Measurements from ENCODE around the gene NBEAL2. TPM values are rescaled to one million over a fixed set of nuclear protein-coding genes. Genes with fewer than 3 reads are reported as not detected.

Gene NBEAL2
- total RNA-seq, 1 experiment from 2014 or later = 4.8 TPM

DNA sequence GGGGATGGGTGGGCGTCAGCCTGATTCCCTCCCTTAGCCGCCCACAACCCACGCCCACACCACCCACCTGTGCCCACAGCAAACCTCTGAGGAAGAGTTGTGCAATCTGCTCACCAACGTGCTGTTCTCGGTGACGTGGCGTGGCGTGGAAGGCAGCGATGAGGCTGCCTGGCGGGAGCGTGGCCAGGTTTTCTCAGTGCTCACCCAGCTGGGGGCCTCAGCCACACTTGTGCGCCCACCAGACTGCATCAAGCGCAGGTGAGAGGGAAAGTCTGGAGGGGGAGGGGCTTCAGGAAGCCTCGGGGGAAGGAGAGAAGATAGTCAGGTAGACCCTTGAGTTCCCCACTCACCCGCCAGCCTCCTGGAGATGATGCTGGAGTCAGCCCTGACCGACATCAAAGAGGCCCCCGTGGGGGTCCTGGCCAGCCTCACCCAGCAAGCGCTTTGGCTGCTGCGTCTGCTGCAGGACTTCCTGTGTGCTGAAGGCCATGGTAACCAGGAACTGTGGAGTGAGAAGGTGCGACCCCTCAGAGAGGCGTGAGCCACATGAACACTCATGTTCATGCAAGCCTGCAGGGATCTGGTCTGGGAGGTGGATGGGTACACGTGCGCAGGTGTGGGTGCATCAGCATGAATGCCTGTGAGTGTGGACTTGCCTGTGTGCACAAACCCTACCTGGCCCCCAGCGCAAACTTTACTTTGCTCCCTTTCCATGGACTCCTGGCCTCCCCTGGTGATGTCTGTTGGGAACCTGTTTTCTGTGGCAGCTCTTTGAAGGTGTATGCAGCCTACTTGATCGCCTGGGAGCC, 21.7 kb downstream of the NBEAL2 start:
- Histone ChIP-seq H3K9me3 (no peaks in the 10 kb centered on the region), H3K36me3 (no peaks in the 10 kb centered on the region), H3K27me3 (no peaks in the 10 kb centered on the region), H3K4me3 (no peak overlapping the region)
- no peak for DNase-seq

DNA sequence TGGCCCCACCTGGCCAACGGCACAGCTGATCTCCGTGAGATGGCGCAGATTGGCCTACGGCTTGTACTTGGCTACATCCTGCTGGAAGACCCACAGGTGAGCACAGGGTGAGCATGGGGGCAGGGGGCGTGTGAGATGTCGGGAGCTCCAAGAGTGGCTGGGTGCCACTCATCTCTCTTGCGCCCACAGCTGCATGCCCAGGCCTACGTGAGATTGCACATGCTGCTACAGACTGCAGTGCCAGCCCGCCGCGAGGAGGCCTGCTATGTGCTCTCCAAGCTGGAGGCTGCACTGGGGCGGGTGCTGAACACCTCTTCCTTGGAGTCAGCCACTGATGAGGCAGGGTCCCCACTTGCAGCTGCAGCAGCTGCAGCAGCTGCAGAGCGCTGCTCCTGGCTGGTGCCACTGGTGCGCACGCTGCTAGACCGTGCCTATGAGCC, 22.3 kb downstream of the NBEAL2 start:
- Histone ChIP-seq H3K36me3 (no peaks in the 10 kb centered on the region), H3K4me3 (no peak overlapping the region), H3K27me3 (no peaks in the 10 kb centered on the region), H3K9me3 (no peaks in the 10 kb centered on the region)
- no peak for DNase-seq

DNA sequence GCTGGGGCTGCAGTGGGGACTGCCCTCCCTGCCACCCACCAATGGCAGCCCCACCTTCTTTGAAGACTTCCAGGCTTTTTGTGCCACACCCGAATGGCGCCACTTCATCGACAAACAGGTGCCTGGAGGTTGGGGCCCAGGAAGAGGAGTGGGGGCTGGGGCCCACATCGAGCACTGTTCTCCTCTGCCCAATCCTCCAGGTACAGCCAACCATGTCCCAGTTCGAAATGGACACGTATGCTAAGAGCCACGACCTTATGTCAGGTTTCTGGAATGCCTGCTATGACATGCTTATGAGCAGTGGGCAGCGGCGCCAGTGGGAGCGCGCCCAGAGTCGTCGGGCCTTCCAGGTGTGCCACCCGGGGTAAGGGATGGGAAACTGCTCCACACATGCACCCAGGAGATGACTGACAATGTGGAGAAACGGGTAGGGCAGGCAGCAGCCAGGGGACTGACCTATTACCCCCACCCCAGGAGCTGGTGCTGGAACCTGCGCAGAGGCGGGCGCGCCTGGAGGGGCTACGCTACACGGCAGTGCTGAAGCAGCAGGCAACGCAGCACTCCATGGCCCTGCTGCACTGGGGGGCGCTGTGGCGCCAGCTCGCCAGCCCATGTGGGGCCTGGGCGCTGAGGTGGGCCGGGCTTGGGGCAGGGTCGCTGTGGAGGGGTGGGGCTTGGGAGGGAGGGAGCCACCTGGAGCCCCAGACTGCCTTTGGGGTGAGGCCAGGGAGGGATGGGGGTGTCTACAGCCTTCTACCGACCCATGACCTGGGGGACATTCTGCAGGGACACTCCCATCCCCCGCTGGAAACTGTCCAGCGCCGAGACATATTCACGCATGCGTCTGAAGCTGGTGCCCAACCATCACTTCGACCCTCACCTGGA, 22.9 kb downstream of the NBEAL2 start:
- Histone ChIP-seq H3K27me3 (no peaks in the 10 kb centered on the region), H3K36me3 (no peaks in the 10 kb centered on the region), H3K4me3 (no peak overlapping the region), H3K9me3 (no peaks in the 10 kb centered on the region)
- DNase-seq = no peak

DNA sequence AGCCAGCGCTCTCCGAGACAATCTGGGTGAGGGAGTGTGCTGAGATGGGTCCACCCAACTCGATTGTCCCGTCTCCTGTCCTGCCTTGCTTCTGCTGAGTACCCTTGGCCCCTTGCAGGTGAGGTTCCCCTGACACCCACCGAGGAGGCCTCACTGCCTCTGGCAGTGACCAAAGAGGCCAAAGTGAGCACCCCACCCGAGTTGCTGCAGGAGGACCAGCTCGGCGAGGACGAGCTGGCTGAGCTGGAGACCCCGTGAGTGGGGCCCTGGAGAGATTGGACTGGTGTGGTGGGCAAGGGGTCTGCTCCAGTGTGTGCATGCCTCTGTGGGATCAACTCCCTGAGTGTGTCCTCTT, 23.6 kb downstream of the NBEAL2 start:
- no peak for DNase-seq

DNA sequence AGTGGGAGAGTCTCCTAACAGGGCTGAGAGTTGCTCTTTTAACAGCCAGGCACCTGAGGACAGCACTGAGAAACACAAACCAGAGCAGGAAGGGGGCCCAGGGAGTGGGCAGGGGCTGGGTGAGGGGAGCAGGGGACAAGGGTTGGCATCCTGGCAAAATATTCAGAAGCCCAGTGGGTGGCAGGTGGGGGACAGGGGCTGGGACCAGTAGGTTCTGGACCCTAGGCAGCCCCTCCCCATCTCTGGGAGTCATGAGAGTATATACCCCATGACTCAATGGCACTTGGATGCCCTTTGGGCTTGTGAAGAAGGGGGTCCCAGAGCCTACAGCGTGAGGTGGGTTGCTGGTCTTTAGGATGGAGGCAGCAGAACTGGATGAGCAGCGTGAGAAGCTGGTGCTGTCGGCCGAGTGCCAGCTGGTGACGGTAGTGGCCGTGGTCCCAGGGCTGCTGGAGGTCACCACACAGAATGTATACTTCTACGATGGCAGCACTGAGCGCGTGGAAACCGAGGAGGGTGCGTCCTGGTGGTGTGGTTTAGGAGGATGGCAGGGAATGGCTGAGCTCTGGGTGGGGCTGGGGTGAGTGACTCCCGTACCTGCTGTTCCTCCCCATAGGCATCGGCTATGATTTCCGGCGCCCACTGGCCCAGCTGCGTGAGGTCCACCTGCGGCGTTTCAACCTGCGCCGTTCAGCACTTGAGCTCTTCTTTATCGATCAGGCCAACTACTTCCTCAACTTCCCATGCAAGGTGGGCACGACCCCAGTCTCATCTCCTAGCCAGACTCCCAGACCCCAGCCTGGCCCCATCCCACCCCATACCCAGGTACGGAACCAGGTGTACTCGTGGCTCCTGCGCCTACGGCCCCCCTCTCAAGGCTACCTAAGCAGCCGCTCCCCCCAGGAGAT, 24.2 kb downstream of the NBEAL2 start:
- Histone ChIP-seq H3K36me3 (no peaks in the 10 kb centered on the region), H3K27me3 (no peaks in the 10 kb centered on the region), H3K4me3 (no peak overlapping the region), H3K9me3 (no peaks in the 10 kb centered on the region)
- DNase-seq = no peak

More for the DNA sequence above, 23.6 kb downstream of the NBEAL2 start:
- no peak overlapping the region for H3K4me3 ChIP-seq
- no peaks in the 10 kb centered on the region for H3K9me3 ChIP-seq
- no peaks in the 10 kb centered on the region for H3K36me3 ChIP-seq
- H3K27me3 ChIP-seq = no peaks in the 10 kb centered on the region

DNA sequence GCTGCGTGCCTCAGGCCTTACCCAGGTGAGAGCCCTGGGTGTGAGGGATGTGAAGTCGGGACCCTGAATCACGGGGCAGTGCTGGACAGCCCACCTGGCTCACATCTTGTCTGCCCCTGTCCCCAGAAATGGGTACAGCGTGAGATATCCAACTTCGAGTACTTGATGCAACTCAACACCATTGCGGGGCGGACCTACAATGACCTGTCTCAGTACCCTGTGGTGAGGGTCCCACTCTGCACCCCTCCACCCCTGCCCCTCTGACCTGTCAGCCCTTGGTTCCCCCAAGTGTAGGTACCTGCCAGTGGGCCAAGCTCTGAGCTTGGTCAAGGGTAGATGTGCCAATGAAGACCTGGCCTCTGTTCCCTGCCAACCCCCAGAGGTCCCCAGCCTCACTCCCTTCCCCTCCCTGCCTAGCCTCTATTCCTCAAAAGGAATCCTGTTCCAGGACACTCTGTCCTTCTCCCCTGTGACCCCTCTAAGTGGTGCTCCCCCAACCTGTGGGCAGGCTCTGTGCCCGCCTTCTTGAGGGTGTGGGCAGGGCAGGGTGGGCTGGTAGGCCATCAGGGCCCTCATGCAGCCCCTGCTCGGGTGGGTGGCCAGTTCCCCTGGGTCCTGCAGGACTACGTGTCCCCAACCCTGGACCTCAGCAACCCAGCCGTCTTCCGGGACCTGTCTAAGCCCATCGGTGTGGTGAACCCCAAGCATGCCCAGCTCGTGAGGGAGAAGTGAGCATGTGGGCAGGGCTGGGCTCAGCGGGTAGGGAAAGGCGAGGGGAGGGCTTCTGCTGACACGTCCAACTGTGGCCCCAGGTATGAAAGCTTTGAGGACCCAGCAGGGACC, 25.1 kb downstream of the NBEAL2 start:
- H3K9me3 ChIP-seq = no peaks in the 10 kb centered on the region
- no peak overlapping the region for H3K4me3 ChIP-seq
- H3K27me3 ChIP-seq = no peaks in the 10 kb centered on the region
- no peak for DNase-seq
- H3K36me3 ChIP-seq = no peaks in the 10 kb centered on the region

DNA sequence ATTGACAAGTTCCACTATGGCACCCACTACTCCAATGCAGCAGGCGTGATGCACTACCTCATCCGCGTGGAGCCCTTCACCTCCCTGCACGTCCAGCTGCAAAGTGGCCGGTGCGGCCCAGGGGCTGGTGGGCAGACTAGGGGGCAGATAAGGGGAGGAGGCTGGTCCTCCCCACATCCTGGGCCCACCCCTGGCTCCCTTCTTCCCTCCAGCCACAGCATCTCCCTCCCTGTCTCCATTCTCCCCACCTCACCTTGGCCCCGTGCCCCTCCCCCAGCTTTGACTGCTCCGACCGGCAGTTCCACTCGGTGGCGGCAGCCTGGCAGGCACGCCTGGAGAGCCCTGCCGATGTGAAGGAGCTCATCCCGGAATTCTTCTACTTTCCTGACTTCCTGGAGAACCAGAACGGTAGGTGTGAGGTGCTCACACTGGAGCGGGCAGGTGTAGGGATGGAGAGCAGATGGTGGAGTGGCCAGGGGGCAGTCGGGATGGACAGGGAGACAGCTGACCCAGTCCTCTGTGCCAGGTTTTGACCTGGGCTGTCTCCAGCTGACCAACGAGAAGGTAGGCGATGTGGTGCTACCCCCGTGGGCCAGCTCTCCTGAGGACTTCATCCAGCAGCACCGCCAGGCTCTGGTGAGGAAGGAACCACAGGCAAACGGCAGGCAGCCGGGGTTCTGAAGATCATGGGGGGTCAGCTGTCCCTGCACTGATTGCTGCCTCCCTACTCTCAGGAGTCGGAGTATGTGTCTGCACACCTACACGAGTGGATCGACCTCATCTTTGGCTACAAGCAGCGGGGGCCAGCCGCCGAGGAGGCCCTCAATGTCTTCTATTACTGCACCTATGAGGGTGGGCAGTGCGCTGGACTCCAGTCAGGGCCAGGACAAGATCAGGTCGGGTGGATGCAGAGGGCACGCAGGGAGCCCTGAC, 26.0 kb downstream of the NBEAL2 start:
- no peak for DNase-seq
- Histone ChIP-seq H3K4me3 (no peak overlapping the region), H3K9me3 (no peaks in the 10 kb centered on the region), H3K27me3 (no peaks in the 10 kb centered on the region), H3K36me3 (no peaks in the 10 kb centered on the region)

DNA sequence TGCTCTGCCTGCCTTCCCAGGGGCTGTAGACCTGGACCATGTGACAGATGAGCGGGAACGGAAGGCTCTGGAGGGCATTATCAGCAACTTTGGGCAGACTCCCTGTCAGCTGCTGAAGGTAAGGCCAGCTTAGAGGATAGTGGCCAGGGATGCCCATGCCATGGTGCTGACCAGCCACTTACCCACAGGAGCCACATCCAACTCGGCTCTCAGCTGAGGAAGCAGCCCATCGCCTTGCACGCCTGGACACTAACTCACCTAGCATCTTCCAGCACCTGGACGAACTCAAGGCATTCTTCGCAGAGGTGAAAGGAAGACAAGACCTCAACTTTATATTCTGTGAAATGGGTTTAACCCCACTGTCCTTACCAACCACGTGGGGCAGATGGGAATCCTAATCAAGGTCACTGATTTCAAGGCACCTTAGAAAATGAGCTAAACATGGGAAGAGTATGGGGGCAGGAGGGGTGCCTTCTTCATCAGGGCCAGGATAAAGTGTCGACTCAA, 26.7 kb downstream of the NBEAL2 start:
- H3K9me3 ChIP-seq = no peaks in the 10 kb centered on the region
- H3K27me3 ChIP-seq = no peaks in the 10 kb centered on the region
- no peak overlapping the region for H3K4me3 ChIP-seq
- DNase-seq = no peak
- H3K36me3 ChIP-seq = no peaks in the 10 kb centered on the region

GRCh38 chr3:47007001-47007400, 27.5 kb downstream of the NBEAL2 start:
- no peak for DNase-seq
- Histone ChIP-seq H3K4me3 (no peak overlapping the region), H3K36me3 (no peaks in the 10 kb centered on the region), H3K27me3 (no peaks in the 10 kb centered on the region), H3K9me3 (no peaks in the 10 kb centered on the region)

GRCh38 chr3:47007482-47008233, 28.2 kb downstream of the NBEAL2 start:
- Histone ChIP-seq H3K9me3 (no peaks in the 10 kb centered on the region), H3K36me3 (no peaks in the 10 kb centered on the region), H3K27me3 (no peaks in the 10 kb centered on the region), H3K4me3 (no peak overlapping the region)
- no peak for DNase-seq

- H3K27me3 ChIP-seq = no peaks in the 10 kb centered on the region
- H3K36me3 ChIP-seq = no peaks in the 10 kb centered on the region
- no peaks in the 10 kb centered on the region for H3K9me3 ChIP-seq
- no peak for DNase-seq
- H3K4me3 ChIP-seq = no peak overlapping the region
These were observed 28.8 kb downstream of the NBEAL2 start for GRCh38 chr3:47008234-47008796.

GRCh38 chr3:47008851-47009224, 29.4 kb downstream of the NBEAL2 start:
- Histone ChIP-seq H3K9me3 (no peaks in the 10 kb centered on the region), H3K4me3 (no peak overlapping the region), H3K27me3 (no peaks in the 10 kb centered on the region), H3K36me3 (no peaks in the 10 kb centered on the region)
- no peak for DNase-seq

- DNase-seq = peak; percentile 76
- Histone ChIP-seq H3K4me3 (peak overlapping the region; percentile 31), H3K27me3 (no peaks in the 10 kb centered on the region), H3K9me3 (no peaks in the 10 kb centered on the region), H3K36me3 (no peaks in the 10 kb centered on the region)
These were observed 30.0 kb downstream of the NBEAL2 start for GRCh38 chr3:47009225-47010110.

All from MG63 (cell line).